ENCODE data around the gene LCMT1.
"Not testable (repeated sequence)": the region's sequence is repeated elsewhere in the genome, so short reads cannot be mapped to it uniquely, and the experiment has no call there.

The LCMT1 gene

GRCh38 chr16:25141648-25142047 lies 30.1 kb downstream of the LCMT1 start:
- no peak for DNase-seq (ENCODE audit: low read depth, low spot score)

GRCh38 chr16:25143928-25144327 lies 32.4 kb downstream of the LCMT1 start:
- DNase-seq (ENCODE audit: low read depth, low spot score) = peak; percentile 27

- DNase-seq (ENCODE audit: low read depth, low spot score) = peak; percentile 95
These were observed 37.1 kb downstream of the LCMT1 start for GRCh38 chr16:25148568-25149215.

GRCh38 chr16:25151996-25152395 lies 40.5 kb downstream of the LCMT1 start:
- peak; percentile 84 for DNase-seq (ENCODE audit: low read depth, low spot score)

- no peak for DNase-seq (ENCODE audit: low read depth, low spot score)
These were observed 44.3 kb downstream of the LCMT1 start for GRCh38 chr16:25155553-25156460.

- DNase-seq (ENCODE audit: low read depth, low spot score) = no peak
These were observed 45.8 kb downstream of the LCMT1 start for GRCh38 chr16:25157271-25157875.

- no peak for DNase-seq (ENCODE audit: low read depth, low spot score)
These were observed 46.9 kb downstream of the LCMT1 start for GRCh38 chr16:25158401-25158800.

- DNase-seq (ENCODE audit: low read depth, low spot score) = no peak
These were observed 50.3 kb downstream of the LCMT1 start for GRCh38 chr16:25161753-25162367.

- DNase-seq (ENCODE audit: low read depth, low spot score) = no peak
These were observed 52.1 kb downstream of the LCMT1 start for GRCh38 chr16:25163683-25164082.

GRCh38 chr16:25165284-25165683 lies 53.7 kb downstream of the LCMT1 start:
- DNase-seq (ENCODE audit: low read depth, low spot score) = no peak

- not testable (repeated sequence) for DNase-seq (ENCODE audit: low read depth, low spot score)
These were observed 56.4 kb downstream of the LCMT1 start for GRCh38 chr16:25167920-25168319.

GRCh38 chr16:25171390-25171789 lies 59.8 kb downstream of the LCMT1 start:
- DNase-seq (ENCODE audit: low read depth, low spot score) = no peak

- no peak for DNase-seq (ENCODE audit: low read depth, low spot score)
These were observed 61.3 kb downstream of the LCMT1 start for GRCh38 chr16:25172831-25173230.

GRCh38 chr16:25174285-25174684 lies 62.7 kb downstream of the LCMT1 start:
- no peak for DNase-seq (ENCODE audit: low read depth, low spot score)

- no peak for DNase-seq (ENCODE audit: low read depth, low spot score)
These were observed 64.6 kb downstream of the LCMT1 start for GRCh38 chr16:25176136-25176535.

GRCh38 chr16:25177512-25177830 lies 65.9 kb downstream of the LCMT1 start:
- no peak for DNase-seq (ENCODE audit: low read depth, low spot score)

GRCh38 chr16:25177831-25178688 lies 66.5 kb downstream of the LCMT1 start:
- no peak for DNase-seq (ENCODE audit: low read depth, low spot score)

- DNase-seq (ENCODE audit: low read depth, low spot score) = not testable (repeated sequence)
These were observed 69.7 kb downstream of the LCMT1 start for GRCh38 chr16:25181236-25181635.

- no peak for DNase-seq (ENCODE audit: low read depth, low spot score)
These were observed 73.2 kb downstream of the LCMT1 start for GRCh38 chr16:25184771-25185170.

- DNase-seq (ENCODE audit: low read depth, low spot score) = no peak
These were observed 75.9 kb downstream of the LCMT1 start for GRCh38 chr16:25187491-25187795.

- DNase-seq (ENCODE audit: low read depth, low spot score) = no peak
These were observed 77.8 kb downstream of the LCMT1 start for GRCh38 chr16:25189305-25189704.
